HL-60 (cell line): ENCODE measurements around the gene THAP3.

Experiments
- POLR2AphosphoS5 ChIP-seq: IDR thresholded peaks from 2 replicates; pipeline ENCODE4 v1.6.1; 2012; ENCODE audit warnings: low read depth
- TF ChIP-seq, protein P1 (sequence below): IDR thresholded peaks from one replicate; pipeline ENCODE4 v1.5.1; 2011; ENCODE audit warnings: low read length, control low read depth, inconsistent platforms; ENCODE audit not compliant: insufficient read depth

DNA sequence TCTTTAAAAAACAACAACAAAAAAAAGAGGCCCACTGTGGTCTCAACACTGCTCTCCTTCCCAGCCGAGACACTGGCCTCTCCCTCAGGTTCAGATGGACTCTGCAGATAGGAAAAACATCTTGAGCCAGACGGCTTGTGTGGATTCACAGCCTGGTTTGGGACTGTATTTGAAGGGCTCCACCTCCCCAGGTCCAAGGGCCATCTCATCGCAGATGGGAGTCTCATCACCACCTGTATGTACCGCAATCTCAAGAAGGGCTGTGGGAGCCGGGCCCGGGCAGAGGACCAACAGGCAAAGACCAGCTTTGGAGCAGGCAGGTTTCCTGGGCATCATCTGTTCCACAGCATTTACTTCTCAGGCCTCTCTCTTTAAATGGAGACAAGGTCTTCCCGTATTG lies 34.6 kb upstream of the THAP3 start:
- TF ChIP-seq, protein P1, sequence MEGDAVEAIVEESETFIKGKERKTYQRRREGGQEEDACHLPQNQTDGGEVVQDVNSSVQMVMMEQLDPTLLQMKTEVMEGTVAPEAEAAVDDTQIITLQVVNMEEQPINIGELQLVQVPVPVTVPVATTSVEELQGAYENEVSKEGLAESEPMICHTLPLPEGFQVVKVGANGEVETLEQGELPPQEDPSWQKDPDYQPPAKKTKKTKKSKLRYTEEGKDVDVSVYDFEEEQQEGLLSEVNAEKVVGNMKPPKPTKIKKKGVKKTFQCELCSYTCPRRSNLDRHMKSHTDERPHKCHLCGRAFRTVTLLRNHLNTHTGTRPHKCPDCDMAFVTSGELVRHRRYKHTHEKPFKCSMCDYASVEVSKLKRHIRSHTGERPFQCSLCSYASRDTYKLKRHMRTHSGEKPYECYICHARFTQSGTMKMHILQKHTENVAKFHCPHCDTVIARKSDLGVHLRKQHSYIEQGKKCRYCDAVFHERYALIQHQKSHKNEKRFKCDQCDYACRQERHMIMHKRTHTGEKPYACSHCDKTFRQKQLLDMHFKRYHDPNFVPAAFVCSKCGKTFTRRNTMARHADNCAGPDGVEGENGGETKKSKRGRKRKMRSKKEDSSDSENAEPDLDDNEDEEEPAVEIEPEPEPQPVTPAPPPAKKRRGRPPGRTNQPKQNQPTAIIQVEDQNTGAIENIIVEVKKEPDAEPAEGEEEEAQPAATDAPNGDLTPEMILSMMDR, result no peak
- no peak for TF ChIP-seq POLR2AphosphoS5
